Gastroesophageal sphincter (tissue), 4 donors: ENCODE data around the gene SCCPDH. TPM values are rescaled to one million over a fixed set of nuclear protein-coding genes. Genes with fewer than 3 reads are reported as not detected.
A peak's percentile ranks its signal among the peaks of the same experiment; 100 is the strongest.

Source experiments
- ATAC-seq: fragments of 150-250 bp; one replicate; pipeline ENCODE4 v1.9.1; 2016; ENCODE audit warnings: mild to moderate bottlenecking, moderate library complexity
- H3K27ac ChIP-seq, 4 donors: fragments of 200-600 bp; sonication (generic) in 3 of 4; 1 replicate in 3 of 4; 2 replicates in 1 of 4; pipeline ENCODE4 v1.5.1; 2016 to 2019
- H3K27me3 ChIP-seq: fragments of 200-600 bp; sonication (generic); one replicate; pipeline ENCODE4 v1.5.1; 2019
- H3K36me3 ChIP-seq, 2 donors: fragments of 200-600 bp; sonication (generic); one replicate each; pipeline ENCODE4 v1.5.1; 2019; ENCODE audit warnings: control low read depth in 1 of 2
- H3K4me1 ChIP-seq, 3 donors: fragments of 200-600 bp; sonication (generic); 1 replicate in 2 of 3; 2 replicates in 1 of 3; pipeline ENCODE4 v1.5.1; 2016 to 2019; ENCODE audit warnings: control low read depth in 2 of 3
- H3K4me3 ChIP-seq, 2 donors: fragments of 200-600 bp; sonication (generic); one replicate each; pipeline ENCODE4 v1.5.1; 2019; ENCODE audit warnings: mild to moderate bottlenecking in 1 of 2, moderate library complexity in 1 of 2
- H3K9me3 ChIP-seq, 3 donors: fragments of 200-600 bp; sonication (generic); one replicate each; pipeline ENCODE4 v1.5.1; 2017 to 2019; ENCODE audit warnings: control low read depth in 2 of 3
- EP300 ChIP-seq: sonication (generic); formaldehyde crosslinking; IDR thresholded peaks from one replicate; pipeline ENCODE4 v1.6.1; 2017; ENCODE audit warnings: antibody characterized with exemption, mild to moderate bottlenecking
- POLR2A ChIP-seq, 2 donors: fragments of 450-650 bp; IDR thresholded peaks; one replicate each; pipeline ENCODE4 v1.6.1; 2017; ENCODE audit warnings: antibody characterized with exemption in 2 of 2, mild to moderate bottlenecking in 2 of 2, moderate library complexity in 1 of 2
- POLR2AphosphoS5 ChIP-seq: sonication (generic); formaldehyde crosslinking; IDR thresholded peaks from one replicate; pipeline ENCODE4 v1.6.1; 2017; ENCODE audit warnings: antibody characterized with exemption
- WGBS, 2 donors: methylation state at CpG; one replicate each; pipeline ENCODE4 v1.1.5; 2018; ENCODE audit warnings: low coverage in 1 of 2; 5-methylcytosine and 5-hydroxymethylcytosine counted together
- total RNA-seq, 4 donors: library from RNA; depleted of rRNA; stranded (reverse); fragments of >200 nt; gene quantifications; one replicate each; pipeline ENCODE4 v1.1.0, GENCODE V29; 2016
- TF ChIP-seq, protein P1 (sequence below), 4 experiments: fragments of 200-600 bp in 2 of 4; fragments of 450-650 bp in 2 of 4; sonication (generic) in 1 of 4; IDR thresholded peaks; one replicate each; pipeline ENCODE4 v1.5.1; 2017 to 2019; ENCODE audit warnings: antibody characterized with exemption in 4 of 4, mild to moderate bottlenecking in 2 of 4, moderate library complexity in 2 of 4

Gene SCCPDH
- total RNA-seq, 4 donors from 2014 or later: 21.3 to 32.2 (median 23.1) TPM

GRCh38 chr1:246748867-246749266, 24.7 kb downstream of the SCCPDH start:
- 74% methylated on average over 11 of the region's 12 CpGs; no CpG with 5 or more reads in 1 of the 2 donors for WGBS, 2 donors

GRCh38 chr1:246750752-246751151, 26.5 kb downstream of the SCCPDH start:
- no peaks in the 10 kb centered on the region for H3K9me3 ChIP-seq
- H3K27ac ChIP-seq: no peak overlapping the region
- no peaks in the 10 kb centered on the region for H3K4me1 ChIP-seq
- no peaks in the 10 kb centered on the region for H3K27me3 ChIP-seq
- H3K36me3 ChIP-seq: peaks cover 0 to 20% of the 10 kb centered on the region in 2 donors
- ATAC-seq: no peak
- TF ChIP-seq POLR2A (IDR thresholded peaks at IDR 0.05) (no peak), EP300 (no peak), POLR2AphosphoS5 (no peak)
- TF ChIP-seq, protein P1, sequence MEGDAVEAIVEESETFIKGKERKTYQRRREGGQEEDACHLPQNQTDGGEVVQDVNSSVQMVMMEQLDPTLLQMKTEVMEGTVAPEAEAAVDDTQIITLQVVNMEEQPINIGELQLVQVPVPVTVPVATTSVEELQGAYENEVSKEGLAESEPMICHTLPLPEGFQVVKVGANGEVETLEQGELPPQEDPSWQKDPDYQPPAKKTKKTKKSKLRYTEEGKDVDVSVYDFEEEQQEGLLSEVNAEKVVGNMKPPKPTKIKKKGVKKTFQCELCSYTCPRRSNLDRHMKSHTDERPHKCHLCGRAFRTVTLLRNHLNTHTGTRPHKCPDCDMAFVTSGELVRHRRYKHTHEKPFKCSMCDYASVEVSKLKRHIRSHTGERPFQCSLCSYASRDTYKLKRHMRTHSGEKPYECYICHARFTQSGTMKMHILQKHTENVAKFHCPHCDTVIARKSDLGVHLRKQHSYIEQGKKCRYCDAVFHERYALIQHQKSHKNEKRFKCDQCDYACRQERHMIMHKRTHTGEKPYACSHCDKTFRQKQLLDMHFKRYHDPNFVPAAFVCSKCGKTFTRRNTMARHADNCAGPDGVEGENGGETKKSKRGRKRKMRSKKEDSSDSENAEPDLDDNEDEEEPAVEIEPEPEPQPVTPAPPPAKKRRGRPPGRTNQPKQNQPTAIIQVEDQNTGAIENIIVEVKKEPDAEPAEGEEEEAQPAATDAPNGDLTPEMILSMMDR (IDR thresholded peaks at IDR 0.05): no peak
- no peak overlapping the region for H3K4me3 ChIP-seq
- WGBS, 2 donors: 60 to 76% methylated on average over 5 to 7 of the region's 7 CpGs

More at GRCh38 chr1:246748867-246749266, 24.7 kb downstream of the SCCPDH start:
- Histone ChIP-seq H3K27ac (no peak overlapping the region), H3K4me1 (no peaks in the 10 kb centered on the region), H3K36me3 (peaks cover 0 to 32% of the 10 kb centered on the region in 2 donors), H3K9me3 (no peaks in the 10 kb centered on the region), H3K4me3 (no peak overlapping the region), H3K27me3 (no peaks in the 10 kb centered on the region)
- TF ChIP-seq, protein P1 (IDR thresholded peaks at IDR 0.05): no peak
- TF ChIP-seq EP300 (no peak), POLR2AphosphoS5 (no peak), POLR2A (IDR thresholded peaks at IDR 0.05) (no peak)
- ATAC-seq: no peak

- Histone ChIP-seq H3K9me3 (no peaks in the 10 kb centered on the region), H3K27ac (no peak overlapping the region), H3K4me3 (no peak overlapping the region), H3K36me3 (peaks cover 0 to 8% of the 10 kb centered on the region in 2 donors), H3K27me3 (no peaks in the 10 kb centered on the region), H3K4me1 (no peaks in the 10 kb centered on the region)
- peak; percentile 73 for ATAC-seq
- no peak for TF ChIP-seq POLR2A (IDR thresholded peaks at IDR 0.05)
- TF ChIP-seq, protein P1 (IDR thresholded peaks at IDR 0.05): peak; percentile 60 to 79 (median 61)
- 20 to 76% methylated on average over 1 to 2 of the region's 22 CpGs for WGBS, 2 donors
Observed at GRCh38 chr1:246753670-246754535, 29.7 kb downstream of the SCCPDH start.

GRCh38 chr1:246755419-246755818, 31.2 kb downstream of the SCCPDH start:
- no peaks in the 10 kb centered on the region for H3K9me3 ChIP-seq
- 91 to 92% methylated on average over 5 to 8 of the region's 8 CpGs for WGBS, 2 donors
- no peaks in the 10 kb centered on the region for H3K4me1 ChIP-seq
- no peak for TF ChIP-seq POLR2A (IDR thresholded peaks at IDR 0.05)
- TF ChIP-seq POLR2AphosphoS5: no peak
- TF ChIP-seq, protein P1 (IDR thresholded peaks at IDR 0.05): no peak
- no peak for TF ChIP-seq EP300
- peaks cover 3 to 21% of the 10 kb centered on the region in 2 donors for H3K36me3 ChIP-seq
- no peaks in the 10 kb centered on the region for H3K27me3 ChIP-seq
- ATAC-seq: no peak
- H3K27ac ChIP-seq: no peak overlapping the region
- no peak overlapping the region for H3K4me3 ChIP-seq
